GM19239 (cell line): ENCODE measurements around the gene FGGY.
"Not testable (repeated sequence)": the region's sequence is repeated elsewhere in the genome, so short reads cannot be mapped to it uniquely, and the experiment has no call there.

Experiments used
- DNase-seq: peaks from one replicate; pipeline ENCODE4 v3.0.0; 2011; ENCODE audit warnings: low spot score; ENCODE audit not compliant: insufficient read length
- FAIRE-seq: peaks from 2 replicates; lab custom pipeline; 2011; peaks lifted over from hg19 to GRCh38; lab: Jason Lieb, UNC

FGGY gene

DNA sequence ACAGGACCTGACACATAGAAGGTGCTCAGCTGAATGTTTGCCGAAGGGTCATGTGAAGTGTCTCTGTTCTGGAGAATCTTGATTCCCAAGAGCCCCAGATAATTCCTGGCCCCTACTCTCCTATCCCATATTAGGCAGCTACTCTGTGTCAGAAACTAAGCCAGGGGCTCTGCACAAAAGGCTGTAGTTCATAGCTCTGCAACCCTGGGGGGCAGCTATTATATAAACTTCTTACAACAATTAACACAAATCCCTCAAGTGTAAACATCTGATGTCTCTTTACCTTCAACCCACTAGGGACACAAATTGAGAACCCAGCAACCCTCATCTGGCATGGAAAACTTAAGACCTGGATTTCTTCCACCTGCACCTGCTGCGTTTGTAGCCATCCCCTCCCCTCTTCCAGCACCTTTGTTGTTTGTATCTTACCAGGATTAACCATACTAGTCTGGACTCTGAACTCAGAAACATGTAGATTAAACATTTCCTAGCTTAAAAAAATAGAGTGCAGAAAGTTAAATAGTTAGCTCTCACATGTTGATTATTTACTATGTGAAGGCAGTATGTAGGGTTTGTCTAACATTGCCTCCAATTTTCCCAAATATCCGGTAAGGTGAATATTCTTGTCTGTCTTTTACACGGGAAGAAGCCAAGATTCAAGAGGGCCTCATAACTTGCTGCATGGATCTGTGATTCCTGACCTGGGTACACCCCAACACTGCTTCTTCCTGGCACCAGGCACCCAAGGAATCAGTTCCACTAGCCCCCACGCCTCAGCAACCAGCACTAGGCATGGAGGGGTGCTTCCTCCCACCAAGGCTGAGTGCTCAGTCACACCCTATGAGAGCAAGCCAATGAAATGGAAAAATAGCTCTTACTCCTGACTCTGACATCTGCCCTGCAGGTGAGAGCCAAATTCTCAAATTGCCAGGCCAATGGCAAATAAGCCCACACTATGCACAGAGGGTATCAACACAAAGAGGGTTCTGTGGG, 297.2 kb downstream of the FGGY start:
- FAIRE-seq (no peak), DNase-seq (no peak)

DNA sequence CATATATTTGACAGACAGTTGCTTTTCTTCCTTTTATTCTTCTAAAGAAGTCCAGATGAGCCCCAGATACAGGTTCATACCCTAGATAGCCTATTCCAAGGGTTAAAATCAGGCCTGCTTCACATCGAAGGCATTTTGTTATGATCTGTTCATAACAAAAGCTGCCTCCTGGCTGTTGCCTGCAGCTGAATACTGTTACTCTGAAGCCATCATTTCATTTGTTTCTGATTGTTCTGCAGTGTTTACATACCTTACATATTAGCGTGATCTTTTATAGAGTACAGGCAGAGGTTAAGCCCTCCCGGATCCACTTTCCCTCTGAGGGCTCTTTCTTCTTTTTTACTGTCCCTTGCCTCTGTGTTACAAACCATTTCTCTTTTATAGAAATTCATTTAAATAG, 298.9 kb downstream of the FGGY start:
- no peak for FAIRE-seq
- no peak for DNase-seq

DNA sequence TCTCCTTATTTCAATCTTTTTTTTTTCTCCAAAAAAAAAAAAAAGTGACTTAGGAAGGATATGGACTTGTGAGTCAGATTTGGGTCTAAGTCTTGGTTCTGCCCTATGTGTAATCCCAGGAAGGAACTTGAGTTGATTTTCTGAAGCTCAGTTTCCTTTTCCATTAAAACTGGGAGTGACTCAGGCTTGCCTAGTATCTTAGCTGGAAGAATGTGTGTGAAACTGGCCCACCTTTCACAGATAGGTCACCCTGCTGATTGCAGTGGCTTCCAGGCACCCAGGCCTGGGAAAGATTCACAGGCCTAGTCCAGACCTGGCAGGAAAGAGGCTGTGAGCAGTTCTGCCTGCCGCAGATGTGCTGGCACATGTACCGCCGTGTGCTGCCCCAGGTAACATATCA, 299.5 kb downstream of the FGGY start:
- FAIRE-seq (no peak), DNase-seq (no peak)

DNA sequence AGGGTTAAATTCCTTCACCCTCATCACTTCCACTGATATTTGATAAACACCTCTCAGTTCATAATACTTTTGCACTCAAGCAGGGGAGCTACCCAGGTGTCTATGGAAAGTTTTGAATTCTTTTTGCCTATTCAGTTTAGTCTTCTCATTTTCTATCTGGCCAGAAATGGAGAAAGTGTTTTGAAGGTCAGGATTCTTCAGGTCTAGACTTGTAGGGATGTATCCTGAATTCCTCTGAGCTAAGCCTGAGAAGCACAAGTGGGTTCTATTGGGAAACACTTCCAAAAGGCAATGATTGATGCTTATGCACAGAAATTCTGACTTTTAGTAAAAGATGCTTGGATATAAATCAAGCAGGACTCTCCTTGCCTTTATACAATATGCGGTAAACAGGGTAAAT, 300.1 kb downstream of the FGGY start:
- DNase-seq: no peak

DNA sequence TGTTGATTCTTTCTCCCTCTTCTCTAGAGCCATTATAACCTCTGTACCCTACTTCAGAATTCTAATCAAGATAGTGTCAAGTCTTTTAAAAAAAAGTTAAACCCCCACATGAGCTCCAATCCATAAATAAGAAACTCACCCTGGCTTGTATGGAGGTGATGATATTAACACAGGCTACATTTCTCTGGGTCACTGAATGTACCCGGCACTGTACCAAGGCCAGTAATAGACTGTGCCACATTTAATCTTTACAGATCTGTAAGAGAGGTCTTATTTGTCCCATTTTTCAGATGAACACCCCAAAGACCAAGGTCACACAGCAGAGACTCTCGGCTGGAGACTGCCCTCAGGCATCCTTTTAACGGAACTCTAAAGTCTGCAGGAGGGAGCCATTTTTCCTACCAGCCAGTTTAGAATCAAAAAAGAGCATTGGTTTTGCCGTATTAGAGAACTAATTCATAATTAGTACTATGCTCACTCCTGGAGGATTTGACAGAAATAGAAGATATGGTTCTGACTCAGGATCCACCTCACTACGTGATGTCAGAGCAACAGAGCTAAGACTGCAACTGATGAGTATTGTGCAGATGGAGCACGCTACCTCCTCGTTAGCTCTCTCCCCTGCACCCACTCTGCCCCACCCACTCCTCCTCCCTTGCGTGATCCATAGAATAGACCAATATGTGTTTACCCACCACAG, 300.7 kb downstream of the FGGY start:
- no peak for DNase-seq
- FAIRE-seq: no peak

More for the DNA sequence above, 300.1 kb downstream of the FGGY start:
- no peak for FAIRE-seq

DNA sequence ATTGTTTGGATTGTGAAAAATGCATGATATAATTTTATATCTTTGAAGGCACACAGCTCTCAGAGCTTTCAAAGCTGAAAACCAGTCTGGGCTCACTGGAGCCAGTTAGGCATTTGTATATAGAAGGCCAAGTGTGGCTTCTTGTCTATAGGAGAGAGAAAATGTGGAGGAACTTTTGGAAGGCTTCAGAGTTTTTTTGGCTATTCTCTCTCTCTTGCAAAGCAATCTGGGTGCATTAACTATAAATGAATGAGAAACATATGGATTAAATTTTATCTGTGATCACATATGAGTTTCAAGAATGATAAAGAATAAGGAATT, 301.2 kb downstream of the FGGY start:
- FAIRE-seq: no peak
- no peak for DNase-seq

DNA sequence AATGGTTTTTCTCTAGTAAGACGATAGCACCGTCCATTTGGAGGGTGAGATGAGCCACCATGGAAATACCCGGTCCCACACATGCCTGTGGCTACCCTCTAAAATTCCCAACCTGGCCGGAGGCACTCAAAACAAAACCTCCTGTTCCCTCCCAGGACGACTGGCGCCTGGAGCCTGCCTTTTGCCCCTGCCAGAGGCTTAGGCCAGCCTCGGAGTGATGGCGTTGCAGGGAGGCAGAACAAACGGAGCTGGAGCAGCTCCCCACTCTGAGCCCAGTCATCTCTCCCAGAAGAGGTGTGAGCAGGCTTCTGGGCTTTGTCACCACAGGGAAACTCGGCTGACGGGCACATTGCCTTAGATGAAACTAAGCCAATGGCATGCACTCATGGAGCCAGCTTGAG, 304.1 kb downstream of the FGGY start:
- FAIRE-seq (no peak), DNase-seq (no peak)

DNA sequence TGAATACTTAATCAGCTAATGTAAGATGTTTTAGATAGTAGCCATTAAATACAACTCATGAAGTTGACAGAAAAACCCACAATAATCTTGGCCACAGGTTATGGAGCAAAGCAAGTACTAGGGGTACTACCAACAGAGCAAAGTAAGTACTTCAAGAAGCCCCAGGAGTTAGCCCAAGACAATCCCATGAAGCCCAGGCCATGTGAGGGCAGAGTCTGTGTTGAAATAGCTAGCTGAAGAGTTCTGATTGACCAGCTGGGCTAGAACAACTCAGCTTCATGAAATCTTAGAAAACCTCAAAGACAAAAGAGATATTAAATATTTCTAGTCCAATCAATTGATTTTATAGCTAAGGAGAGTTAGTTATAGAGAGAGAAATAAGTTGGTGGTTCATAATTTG, 304.9 kb downstream of the FGGY start:
- no peak for DNase-seq
- no peak for FAIRE-seq

DNA sequence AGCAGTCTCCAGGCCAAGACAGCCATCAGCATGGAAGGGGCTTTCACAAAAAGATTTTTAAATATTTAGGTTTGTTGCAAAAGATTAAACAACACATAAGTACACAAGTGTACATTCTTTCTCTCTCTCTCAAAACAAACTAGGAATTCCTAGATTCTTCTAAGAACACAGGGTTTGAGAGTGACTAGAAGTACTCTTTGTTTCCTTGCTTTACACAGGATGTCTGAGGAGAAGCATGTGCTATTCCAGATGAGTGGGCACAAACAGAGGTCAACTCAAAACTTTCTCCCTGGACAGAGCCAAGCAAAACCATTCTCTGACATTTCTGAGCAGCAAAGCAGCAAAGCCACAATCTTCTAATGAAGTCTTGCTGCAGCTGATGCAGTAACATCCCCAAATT, 307.3 kb downstream of the FGGY start:
- FAIRE-seq (no peak), DNase-seq (no peak)

DNA sequence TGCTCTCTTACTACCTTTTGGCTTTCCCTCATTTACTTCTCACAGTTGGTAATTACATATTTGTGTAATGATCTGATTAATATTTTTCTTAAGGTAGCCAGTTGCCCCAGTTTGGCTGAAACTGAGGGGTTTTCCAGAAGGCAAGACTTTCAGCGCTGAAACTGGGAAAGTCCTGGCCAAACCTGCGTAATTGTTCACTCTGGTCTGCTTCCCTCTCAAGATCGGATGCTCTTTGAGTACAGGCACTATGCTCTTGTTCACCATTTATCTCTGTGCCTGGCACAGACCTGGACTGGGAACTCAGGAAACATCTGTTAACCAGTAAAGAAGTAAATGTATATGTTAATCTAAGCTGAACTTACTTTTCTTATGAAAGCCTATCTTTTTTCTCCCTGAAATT, 308.3 kb downstream of the FGGY start:
- FAIRE-seq: no peak

DNA sequence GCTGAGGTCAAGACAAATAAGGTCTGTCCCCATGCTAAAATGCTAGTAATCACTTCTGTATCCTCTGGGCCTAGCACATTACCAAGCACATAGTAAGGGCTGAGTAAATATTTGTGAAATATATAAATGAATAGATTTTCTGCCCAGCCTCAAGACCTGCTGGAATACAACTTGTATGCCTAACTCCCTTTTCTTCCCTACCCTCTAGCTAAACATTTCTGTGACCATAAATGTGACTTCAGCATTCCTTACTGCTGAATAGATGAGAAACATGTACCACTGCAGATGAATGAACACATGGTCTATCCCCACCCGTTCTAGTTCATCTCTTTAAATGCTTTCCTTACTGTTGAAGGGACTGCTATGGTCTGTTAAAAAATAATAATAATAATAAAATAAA, 308.9 kb downstream of the FGGY start:
- no peak for FAIRE-seq
- no peak for DNase-seq

More for the DNA sequence above, 308.3 kb downstream of the FGGY start:
- no peak for DNase-seq

DNA sequence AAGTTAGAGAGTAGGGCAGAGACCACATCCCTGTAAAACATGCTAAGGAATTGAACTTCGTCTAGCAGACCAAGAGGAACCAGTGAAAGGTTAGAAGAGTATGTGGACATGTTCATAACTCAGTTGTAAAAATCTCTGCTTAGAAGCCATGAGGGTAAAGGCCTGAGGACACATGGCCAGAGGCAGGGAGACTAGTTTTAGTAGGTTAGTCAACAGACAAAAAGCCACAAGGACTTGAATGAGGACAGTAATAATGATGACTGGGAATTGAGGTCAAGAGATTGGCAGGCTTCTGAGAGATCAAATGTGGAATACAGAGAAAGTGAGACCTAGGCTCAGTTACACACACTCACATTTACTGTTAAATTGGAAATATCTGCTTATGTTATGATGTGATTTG, 312.4 kb downstream of the FGGY start:
- FAIRE-seq: no peak
- DNase-seq: no peak

DNA sequence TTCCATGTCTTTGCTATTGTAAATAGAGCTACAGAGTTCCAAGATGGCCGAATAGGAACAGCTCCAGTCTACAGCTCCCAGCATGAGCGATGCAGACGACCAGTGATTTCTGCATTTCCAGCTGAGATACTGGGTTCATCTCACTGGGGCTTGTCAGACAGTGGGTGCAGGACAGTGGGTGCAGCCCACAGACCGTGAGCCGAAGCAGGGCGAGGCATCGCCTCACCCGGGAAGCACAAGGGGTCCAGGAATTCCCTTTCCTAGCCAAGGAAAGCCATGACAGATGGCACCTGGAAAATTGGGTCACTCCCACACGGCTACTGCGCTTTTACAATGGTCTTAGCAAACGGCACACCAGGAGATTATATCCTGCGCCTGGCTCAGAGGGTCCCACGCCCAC, 313.6 kb downstream of the FGGY start:
- not testable (repeated sequence) for FAIRE-seq, DNase-seq

DNA sequence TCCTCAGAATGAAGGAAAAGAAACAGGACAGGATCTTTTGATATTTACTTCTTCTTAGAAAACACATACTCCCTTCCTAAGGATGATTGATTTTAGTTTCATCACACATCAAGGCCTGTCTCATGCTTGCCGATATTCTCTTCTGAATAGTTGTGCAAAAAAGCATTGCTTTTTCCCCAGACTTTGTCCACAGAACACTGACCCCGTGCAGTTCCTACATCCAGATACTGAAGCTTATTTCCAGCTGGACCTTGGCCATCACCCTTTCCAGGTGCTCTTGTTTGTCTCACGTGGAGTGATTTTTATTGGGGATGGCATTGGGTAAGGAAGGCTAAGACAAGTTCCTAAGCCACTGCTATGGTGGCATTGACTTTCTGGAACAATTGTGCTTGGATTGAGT, 320.5 kb downstream of the FGGY start:
- FAIRE-seq (no peak), DNase-seq (no peak)

DNA sequence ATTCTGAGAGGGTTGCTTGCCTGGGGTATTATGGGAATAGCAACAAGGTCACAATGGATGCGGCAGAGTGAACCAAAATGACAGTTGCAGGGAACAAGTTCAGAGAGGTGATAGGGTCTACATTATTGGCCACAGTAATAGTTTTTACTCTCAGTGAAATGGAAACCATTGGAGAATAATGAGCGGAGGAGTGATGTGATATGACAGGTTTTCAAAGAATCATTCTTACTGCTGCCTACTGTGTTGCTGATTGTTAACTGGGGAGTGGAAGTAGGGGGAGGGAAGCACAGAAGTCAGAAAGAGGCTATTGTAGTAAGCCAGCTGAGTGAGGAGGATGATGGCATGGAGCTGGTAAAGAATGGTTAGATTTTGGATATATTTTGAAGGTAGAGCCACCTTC, 322.7 kb downstream of the FGGY start:
- FAIRE-seq (no peak), DNase-seq (no peak)

DNA sequence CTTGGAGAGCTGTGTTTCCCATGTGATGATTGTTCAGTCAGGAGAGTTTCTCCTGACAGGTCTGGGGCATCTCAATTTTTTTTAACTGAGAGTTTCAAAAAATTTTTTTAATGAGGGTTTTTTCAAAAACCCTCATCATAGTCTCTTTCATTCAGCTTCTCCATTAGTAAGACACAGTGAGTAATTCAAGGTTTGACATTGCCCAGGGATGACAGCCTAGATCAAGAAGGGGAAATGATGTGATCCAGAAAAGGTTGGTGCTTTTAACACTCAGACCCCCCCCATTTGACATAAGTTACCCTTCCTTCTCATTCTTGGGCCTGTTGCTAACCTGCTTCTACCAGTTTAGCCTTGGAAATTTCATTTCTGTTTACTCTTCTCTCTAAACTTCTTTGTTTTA, 328.5 kb downstream of the FGGY start:
- FAIRE-seq (no peak), DNase-seq (no peak)

DNA sequence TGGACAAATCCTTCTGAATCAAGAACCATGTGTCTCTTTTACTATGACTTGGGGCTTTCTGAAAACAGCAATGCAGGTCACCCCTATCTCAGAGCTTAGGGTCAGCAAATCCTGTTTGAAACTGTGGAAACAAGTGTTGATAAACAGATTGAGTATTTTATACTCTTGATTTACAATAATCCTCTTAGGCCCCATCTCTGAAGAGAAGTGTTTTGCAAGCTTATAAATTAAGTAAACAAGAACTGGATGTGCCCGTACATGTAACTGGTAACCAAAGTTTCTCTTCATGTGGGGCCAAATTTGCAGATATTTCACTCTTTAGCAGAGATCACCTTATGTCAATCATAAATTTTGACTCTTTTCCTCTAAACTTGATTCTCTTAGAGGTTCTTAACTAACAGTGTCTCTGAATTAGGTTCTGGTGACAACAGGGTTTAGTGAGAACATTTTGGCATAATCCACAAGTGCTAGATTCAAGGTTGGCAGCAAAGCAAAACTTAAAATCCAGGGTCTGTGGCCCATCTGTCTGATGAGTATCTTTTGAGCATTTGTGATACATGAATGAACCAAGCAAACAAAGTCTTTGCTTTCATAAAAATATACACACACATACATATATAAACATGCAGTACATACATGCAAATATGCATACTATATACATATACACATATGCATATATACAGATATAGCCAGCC, 334.8 kb downstream of the FGGY start:
- no peak for FAIRE-seq

DNA sequence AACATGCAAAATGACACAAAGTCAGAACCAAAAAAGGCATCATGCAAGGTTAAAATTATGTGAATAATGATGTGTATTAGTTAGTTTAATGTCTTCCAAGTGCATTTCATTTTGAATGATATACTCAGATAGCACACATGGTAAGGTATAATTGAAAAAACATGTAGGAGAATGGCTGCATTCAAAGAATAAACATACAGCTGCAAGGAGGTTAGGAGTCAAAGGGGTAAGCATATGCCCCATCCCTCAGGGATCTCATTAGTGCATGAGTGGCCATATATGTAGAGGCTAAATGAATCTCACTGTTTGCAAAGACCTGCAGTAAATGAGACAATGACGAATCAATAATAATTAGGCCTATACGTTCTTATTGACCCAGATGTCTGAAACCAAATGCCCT, 338.2 kb downstream of the FGGY start:
- DNase-seq: no peak
- FAIRE-seq: no peak

More for the DNA sequence above, 334.8 kb downstream of the FGGY start:
- DNase-seq: no peak

DNA sequence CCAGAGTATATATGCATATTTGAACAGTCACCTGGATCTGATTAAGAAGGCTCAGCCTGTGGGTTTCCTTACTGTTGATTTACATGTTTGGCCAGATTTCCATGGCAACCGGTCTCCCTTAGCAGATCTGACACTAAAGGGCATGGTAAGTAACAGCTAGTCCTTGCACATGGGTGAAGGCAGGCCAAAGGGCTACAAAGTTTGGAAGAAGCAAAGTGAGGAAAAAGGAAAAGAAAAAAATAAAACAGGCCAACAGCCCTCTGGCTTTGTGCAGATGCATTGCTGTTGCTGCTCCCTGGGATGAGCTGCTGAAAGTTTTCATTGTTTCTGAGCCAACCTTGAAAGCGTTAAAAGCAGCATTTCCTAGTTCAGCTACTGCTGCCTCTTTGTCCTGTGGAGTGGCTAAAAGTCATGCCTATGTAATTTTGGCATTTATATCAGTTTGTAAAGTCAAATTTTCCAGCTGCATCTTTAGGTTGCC, 341.4 kb downstream of the FGGY start:
- FAIRE-seq (no peak), DNase-seq (no peak)

DNA sequence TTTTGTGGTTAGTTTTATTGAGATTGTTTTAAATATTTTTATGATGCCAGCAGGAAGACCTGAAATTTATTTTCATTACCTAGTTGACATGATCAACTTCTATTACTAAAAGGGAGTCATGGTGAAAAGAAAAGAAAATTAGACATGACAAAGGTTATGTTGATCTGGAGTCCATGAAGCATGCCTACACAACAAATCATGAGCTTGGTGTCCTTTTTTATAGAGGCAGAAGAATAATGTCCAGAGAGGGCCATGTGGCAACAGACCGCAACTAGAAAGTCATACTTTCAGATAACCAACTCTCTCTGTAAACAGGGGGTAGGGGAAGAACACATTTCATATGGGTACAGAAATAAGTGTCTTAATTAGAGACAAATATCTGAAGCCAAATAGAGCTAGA, 342.4 kb downstream of the FGGY start:
- no peak for FAIRE-seq

DNA sequence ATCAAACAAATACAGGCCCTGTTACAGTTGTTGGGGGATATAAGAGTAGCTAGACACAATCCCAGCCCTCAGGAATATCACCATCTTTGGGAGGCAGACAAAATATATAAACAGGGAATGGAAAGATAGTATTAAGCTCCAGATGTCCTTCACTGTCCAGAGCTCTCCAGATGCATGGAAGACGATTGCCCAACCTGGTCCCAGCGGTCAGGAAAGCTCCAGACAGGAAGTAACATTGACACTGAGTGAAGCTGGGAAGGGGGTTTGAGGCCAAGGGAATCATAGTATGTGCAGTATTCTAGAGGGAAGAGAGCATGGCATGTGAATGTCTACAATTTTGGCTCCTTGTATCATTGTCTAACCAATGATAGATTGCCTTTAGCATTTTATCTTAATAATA, 344.0 kb downstream of the FGGY start:
- DNase-seq: no peak
- no peak for FAIRE-seq

More for the DNA sequence above, 342.4 kb downstream of the FGGY start:
- no peak for DNase-seq
